Stimulated activated CD4-positive, alpha-beta T cell treated with anti-CD3 and anti-CD28 coated beads, Interleukin-1b, Interleukin-23, amount 100 ng/mL, for 48 hours (primary cell): Measurements from ENCODE around the gene CSMD2.

Experiments used
- DNase-seq: peaks from one replicate; pipeline ENCODE4 v3.0.0-alpha.2; 2020

CSMD2 gene

DNA sequence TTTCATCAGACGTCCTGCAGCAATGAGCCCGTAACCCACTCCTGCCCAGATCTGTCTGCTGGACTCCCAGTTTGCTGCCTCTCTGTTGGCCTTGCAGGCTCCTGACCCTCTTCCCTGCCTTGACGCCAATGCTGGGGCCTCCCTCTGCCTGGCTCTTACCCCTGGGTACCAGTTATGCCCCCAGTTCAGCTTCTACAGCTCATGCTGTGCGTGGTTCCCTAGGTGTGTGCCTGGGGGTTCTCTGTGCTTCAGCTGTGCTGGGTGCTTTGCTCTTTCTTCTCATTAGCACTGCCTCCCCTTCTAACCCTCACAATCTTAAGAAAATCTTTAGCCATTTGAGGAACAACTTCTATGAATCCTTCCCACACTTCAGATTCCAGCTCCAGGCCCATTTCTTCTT is 541.2 kb downstream of the CSMD2 start:
- DNase-seq: no peak

DNA sequence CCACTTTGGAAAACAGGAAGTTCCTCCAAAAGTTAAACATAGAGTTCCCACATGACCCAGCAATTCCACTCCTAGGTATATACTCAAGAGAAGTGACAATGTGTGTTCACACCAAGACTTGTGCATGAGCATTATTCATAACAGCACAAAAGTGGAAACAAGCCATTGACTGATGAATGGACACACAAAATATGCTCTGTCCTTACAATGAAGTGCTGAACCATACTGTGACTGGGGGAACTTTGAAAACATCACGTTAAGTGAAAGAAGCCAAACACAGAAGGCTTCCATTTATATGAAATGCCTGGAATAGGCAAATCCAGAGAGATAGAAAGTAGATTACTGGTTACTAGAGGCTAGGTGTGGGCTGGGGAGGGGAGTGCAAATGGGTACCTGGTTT is 542.3 kb downstream of the CSMD2 start:
- no peak for DNase-seq

DNA sequence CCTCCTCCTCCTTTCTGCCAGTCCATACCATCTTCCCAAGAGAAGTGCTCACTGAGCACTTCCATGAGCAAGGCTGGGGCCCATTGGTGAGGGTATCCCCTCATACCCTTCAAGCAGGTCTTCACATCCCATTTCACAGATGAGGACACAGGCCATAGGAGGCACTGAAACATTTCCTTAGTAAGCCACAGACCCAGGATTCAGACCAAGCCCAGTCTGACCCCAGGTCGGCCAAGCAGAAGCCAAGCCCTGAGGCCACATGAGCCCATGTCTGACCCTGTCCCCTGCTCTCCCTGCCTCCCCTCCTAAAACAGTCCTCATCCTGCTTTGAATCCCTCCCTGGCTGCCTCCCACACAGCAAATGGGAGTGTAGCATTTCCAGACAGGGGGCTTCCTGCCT is 546.4 kb downstream of the CSMD2 start:
- DNase-seq: no peak

DNA sequence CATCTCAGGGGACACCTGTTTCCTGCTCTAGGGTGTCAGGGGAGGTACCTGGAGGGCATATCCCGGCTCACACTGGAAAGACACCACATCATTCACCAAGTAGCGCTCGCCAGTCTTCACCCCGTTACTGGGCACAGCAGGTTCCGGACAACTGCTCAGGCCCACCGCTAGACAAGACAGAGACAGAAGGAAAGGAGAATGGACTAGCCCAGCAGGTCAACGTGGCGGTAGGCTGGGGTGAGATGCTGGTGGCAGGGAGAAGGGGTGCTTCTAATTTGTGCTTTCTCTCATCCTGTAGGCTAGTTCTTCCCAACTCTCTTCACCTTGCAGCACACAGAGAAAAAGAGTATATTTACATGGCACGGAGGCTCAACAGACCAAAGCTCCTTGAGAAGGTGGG is 547.6 kb downstream of the CSMD2 start:
- DNase-seq: no peak

DNA sequence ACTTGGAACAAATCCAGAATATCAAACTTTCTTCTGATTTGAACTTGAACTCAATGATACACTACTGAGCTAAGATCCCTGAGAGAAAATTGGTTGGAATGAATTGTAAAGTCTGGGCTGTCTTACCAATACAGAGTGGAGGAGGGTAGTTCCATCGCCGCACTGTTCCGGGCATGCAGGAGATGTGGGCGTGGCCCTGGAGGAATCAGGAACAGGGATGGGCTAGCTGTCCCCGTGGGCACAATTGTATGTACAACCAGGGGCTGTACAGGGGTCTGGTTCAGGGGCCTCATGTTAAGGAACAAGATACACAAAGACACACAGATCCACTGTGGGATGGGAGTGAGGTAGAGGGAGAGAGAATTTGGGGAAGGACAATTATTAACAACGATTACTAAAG is 548.2 kb downstream of the CSMD2 start:
- no peak for DNase-seq

DNA sequence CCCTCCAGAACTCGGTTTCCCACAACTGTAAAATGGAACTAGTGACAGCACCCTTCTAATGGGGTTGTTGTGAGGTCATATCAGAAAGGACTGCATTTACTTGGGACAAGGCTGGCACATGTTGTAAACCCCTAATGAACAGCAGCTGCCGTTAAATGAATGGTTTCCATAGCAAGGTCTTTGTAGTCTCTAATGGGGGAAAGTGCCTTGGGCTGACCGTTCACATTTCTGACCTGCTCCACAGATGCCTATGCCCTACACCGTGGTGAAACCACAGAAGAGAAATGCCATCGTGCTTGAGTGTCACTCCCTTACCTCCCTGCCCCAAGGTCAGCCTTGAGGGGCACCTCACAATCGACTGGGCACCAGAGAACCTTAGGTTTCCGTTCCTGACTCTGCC is 549.5 kb downstream of the CSMD2 start:
- DNase-seq: no peak

DNA sequence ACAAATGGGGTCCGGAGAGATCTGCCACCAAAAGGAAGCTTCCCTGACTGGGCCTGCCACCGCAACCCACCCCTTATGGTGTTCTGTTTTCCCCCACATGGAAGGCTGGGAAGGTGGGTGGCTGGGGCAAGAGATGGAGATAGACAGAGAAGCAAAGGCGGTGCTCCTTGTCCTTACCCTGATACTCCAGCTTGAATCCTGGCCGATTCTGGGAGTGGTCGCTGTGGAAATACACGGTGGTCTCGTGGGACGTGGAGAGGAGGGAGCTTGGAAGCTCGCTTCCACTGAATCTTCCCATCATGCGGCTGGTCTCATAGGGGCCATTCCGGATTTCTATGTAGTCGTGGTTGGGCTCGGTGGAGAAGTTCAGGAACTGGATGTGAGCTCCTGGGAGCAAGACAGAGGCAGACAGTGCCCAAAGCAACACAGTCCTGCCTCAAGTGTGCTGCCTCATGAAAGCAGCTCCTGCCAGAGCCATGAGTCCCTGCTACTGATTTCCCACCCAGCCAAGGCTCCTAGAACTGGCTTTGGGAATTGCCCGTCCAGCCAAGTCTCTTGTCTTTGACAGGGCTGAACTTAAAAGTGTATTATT is 554.1 kb downstream of the CSMD2 start:
- no peak for DNase-seq

DNA sequence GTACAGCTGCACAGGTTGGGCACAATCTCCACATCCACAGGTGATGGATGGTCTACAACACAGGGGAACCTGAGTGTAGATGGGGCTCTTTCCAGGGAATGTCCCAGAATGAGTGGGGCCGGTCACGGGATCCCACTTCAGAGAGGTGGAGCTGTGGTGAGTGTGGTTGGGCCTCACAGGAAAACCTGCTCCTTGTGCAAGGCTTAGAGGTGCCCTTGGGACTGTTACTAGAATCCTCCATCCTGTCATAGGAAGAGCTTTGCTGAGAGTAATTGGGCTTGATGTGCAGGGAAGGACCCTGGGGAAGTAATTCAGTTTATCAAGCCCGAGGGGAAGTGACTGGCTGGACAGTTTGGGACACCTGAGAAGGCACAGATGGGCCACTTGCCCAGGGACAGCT is 554.6 kb downstream of the CSMD2 start:
- no peak for DNase-seq

DNA sequence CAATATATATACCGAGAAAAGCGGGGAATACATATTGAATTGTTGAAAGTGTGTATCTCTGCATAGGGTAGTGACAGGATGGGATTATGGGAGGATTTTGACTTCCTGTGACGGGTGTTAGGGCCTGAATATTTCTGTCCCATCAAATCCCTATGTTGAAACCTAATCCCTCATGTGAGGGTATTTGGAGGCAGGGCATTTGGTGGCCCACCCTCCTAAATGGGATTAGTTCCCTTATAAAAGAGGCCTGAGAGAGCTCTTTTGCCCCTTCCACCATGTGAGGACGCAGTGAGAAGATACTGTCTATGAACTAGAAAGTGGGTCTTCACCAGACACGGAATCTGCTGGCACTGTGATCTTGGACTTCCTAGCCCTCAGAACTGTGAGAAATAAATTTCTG is 555.3 kb downstream of the CSMD2 start:
- no peak for DNase-seq

DNA sequence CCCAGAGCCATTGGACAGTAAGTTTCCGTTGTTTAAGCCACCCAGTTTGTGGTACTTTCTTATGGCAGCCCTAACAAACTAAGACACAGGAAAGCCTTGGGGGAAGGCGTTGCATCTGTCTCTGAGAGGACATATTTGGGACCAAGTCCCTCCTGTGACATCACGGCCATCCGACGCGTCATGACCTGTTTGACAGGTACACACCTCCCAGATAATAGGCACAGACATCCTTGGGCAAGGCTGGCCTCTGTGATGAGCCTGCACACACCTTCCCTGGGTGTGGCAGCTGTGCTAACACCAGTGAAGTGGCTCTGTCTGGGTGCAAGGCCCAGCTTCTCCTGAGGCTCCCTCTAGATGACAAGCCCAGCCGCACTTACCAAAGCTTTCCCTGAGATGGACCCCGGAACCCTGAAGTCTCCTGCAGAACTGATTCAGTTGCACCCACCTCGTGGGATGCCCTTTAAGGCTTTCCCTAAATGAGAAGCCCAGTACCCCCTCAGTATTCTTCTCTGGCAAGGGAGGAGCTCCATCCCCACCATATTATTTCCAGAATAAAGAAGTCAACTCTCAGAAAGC is 556.1 kb downstream of the CSMD2 start:
- no peak for DNase-seq

DNA sequence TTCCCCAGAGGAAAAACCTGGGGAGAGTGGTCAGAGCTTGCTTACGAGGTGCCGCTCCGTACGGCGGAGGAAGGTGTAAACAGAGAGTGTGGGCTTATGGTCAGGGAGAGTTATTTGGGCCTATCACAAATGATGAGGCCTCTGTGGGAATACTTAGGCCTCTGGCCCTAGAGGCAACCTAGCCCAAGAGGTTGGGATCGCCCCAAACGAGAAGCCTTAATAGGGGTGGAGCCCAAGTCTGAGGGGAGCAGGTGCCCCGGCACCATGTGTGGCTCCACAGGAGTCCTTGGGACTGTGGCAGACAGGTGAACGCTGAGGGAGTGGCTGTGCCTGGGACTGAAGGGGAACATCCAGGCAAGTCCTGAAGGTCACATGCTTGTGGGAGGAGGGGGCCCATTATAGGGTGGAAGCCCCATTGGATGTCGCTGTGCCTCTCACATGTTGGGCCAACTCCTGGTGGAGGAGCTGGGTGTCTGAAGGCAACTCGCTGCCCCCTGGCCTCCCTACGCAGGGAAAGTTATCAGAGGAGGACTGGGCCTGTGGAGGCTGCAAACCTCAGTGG is 557.5 kb downstream of the CSMD2 start:
- DNase-seq: no peak

DNA sequence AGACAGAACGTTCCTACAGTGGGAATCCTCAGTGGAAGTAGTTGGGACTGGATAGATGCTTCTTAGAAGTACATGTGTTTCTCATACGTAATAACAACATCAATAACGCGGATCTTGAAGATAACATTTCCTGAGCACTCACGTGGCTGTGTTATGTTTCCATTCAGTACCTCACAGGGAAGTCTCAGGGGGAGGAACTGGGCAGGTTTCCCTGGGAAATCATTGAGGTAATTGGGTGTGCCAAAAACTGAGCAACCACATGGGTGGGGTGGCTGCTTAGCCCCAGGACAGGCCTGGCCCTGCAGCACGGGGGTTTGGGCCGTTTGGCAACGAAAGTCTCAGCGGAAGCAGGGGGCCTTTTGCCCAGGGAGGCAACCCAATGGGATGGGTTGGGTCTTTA is 558.8 kb downstream of the CSMD2 start:
- DNase-seq: no peak

DNA sequence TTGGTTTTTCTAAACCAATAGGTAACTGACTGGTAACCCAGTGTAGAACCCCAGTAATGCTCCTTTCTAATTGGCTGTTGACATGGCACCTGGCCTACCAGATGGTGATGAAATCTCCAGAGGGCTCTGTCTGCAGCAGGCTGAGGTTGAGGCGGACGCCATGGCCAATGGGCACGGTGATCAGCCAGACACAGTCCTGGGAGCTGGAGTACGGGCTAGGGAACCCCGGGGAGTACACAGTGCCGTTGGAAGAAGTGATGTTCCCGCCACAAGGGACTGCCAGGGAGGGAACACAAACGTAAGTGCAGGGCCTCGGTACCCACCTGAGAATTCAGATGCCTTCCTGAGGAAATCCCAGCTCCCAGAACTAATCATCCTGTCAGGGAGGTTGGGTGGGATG is 562.8 kb downstream of the CSMD2 start:
- DNase-seq: no peak

DNA sequence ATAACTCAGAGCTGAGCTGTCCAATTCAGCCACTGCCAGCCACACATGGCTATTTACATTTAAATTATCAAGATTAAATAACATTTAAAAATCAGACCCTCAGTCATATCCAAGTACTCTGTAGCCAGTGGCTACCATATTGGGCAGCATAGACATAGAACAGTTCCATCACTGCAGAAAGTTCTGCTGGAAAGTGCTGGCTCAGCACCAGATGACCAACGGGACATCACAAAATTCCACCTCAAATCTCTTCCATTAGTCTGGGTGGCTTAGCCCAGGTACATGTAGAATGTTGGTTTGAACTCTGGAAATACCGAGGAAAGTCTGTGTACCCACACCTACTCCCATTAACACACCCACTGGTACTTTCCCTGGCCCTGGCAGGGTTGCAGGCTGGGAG is 563.3 kb downstream of the CSMD2 start:
- no peak for DNase-seq

DNA sequence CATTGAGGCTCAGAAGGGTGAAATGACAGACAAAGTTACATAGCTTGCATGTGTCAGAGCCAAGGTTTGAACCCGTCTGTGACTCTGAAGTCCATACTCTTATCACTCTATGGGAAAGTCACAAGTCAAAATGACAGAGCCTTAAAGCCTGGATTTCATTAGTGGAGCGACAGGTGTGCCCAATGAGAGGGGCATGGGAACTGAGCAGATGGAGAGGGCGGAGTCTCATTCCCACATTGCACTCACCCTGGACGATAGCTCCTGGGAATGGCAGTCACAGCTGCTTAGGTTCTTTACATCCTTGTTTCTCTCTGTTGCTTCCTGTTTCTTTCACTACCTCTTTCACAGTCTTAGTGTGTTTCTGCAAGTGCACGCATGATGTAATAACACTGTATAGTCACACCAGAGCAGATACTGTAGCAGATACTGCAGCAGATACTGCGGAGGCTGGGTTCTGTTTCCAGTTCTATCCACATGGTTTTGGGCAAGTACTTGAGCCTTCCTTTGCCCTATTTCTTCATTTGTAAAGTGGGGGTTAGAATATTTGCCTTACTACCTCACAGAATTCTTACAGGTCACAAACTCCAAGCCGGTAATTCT is 565.4 kb downstream of the CSMD2 start:
- no peak for DNase-seq

DNA sequence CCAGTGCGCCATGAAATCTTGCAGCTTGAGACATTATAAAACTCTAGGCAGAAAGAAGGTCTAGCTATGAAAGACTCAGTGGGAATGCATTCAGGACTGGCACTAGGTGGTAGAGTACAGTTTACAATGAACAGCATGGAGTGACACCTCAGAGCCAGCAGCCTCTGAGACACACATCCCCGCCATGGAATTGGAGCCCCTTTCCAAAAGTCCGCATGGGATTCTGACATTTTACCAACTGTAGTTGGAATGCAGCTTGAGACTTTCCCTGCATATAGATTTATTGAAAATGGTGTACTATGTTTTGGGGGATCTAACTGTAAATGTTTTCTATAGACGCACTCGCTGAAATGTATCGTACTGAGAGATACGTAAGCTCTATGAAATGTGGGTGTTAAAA is 576.3 kb downstream of the CSMD2 start:
- no peak for DNase-seq

DNA sequence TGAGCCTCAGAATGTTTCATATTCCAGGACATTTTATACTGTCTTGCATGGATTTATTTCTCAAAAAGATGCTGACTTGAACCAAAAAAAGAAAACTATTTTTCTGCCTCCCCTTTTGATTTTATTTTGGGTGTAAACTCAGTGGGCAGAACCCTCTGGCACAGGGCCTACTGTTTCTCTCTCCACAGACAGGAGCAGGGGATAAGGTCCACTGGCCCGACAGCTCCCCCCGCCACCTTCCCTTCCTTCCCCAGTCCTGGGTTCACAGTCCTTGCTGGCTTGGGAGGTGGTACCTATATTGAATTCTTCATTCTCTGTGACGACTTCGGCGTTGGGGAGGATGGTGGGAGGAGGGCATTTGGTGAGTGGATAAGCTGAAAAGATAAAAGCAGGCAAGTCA is 578.2 kb downstream of the CSMD2 start:
- no peak for DNase-seq

DNA sequence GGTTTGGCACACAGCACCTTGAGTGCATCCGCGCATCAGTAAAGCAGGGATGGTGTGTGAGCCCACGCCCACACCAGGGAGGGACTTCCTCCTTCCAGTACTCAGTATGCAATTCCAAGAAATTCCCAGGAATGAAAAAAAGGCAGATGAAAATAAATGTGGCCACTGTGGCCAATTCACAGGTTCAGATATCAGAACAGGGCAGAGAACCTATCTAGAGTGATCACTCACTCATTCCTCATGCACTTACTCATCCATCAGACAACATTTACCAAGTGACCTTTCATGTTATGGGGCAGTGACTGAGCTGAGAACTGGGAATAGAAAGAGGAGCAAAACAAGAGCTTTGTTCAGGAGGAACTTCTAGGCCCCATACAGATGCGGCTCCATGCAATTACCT is 578.9 kb downstream of the CSMD2 start:
- no peak for DNase-seq

DNA sequence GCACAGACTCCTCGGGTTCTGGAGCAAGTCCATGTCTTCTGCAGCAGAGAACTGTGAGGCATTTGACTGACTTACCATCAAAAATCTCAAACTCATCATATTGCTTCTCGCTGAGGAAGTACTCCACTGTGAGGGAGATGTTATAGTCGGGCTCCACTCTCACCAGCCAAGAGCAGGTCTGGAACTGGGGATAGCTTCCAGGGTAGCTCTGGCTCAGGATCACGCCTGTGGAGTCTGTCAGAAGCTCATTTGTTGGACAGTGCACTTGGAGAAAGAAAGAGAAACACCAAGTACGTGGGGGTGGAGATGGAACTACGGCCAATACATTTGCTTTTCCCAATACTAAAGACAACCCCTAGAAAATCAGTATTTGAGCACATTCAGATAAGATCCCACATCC is 581.5 kb downstream of the CSMD2 start:
- DNase-seq: no peak

DNA sequence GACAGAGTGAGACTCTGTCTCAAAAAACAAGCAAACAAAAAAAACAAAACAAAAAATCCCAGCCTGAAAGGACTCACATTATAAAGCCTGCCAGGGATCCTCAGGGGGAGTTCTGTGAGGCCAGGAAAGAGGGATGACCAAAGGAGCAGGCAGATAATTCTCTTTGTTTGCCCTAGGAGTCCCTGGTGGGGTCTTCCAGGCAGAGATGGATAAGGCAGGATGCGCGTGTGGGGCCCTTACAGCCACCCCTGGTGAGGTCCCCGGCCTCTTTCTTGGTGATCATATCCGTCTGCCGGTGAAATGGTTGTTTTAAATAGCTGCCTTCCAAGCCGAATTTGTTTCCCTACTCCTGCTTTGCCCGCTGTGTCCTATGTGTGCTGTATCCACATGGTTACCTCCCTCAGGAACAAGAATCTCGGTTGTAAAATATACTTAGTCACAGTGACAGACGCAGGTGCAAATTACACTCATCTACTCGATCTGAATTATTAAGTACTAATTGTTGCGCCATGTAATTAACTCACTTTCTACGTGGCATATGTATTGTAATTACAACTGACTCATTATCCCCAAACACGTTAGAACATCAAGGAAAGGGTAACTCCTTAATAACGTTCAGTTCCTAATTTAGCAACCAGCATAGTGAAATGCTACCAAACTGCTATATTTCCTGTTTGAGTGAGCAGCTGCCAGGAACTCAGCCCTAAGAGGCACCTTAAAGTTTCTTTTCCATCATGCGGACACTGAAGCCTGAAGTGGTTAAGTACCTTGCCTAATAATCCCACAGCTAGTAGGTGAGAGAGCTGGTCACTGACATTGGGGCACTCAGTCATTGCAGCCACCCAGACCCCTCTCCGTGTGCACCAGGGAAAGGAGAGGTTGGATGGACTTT is 586.2 kb downstream of the CSMD2 start:
- DNase-seq: no peak

DNA sequence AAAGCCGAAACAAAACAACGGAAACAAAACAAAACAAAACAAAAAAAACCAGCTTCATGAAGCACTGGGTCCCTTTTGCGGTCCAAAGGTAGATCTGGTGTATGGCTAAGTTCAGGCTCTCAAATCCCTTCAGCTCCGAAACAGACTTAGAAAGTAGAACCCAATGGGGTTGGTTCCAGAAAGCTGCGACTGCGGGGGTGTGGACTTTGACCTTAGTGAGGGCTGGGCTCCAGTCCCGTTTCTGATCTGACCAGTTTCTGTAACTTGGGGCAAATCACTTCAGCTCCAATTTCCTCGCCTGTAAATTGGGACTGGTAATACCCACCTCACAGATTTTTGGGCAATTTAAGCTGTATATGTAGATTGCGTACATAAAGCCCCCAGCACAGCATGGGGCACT is 587.4 kb downstream of the CSMD2 start:
- no peak for DNase-seq

DNA sequence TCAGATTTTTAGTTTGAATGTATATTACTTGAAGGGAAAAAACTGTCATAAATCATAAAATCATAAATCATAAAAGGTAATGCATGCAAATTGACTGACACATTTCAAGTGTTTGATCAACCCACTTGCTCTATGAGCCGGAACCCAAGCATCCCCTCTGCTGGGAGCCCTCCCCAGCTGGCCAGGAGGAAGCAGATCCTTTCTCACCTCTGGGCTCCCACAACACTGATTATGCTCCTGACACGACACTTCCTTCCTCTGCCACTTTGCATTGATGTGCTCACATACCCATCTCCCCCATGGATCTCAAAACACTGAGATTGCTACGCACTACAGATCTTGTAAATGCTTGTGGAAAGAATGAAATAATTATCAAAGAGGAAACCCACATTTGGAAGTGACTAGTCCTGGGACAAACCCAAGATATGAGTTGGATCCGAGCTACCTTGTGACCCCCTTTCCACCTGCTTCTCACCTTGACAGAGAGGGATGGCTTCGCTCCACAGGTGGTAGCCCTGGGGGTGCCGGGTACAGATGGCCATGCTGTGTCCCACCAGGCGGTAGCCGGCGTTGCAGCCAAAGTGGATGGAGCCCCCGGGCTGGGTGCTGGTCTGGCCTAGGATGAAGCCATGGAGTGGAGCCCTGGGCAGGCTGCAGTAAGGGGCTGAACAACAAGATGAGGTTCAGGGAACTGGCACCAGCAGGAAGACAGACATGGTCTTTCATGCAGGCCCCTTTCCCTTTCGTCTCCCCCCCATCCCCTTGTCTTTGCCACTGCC is 588.0 kb downstream of the CSMD2 start:
- no peak for DNase-seq

DNA sequence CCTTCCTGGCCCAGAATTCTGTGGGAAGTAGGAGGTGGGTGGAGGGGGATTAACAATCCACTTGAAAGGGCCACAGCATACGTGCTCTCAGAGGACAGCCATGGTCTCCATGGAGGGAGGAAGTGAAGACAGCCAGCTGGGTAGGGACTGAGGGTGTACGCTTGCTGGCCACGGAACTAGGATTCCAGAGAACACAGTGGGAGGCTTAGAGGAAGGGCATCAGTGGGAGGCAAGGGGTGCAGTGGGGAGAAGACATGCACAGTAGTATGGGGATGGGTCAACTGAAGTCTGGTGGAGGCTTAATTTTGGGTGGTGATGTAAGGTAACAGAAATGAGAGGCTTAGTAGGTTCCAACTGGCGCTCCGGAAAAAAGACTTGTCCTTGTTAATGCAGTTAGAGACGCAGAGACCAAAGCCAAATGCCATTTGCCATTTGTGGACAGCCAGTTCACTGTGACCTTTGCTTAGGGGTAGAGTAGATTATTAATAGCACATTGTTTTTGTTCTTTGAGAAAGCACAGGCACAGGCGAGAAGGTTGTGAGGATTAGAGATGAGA is 589.6 kb downstream of the CSMD2 start:
- no peak for DNase-seq
